ENCODE results near the gene NT5DC1. TPM values are rescaled to one million over a fixed set of nuclear protein-coding genes. Genes with fewer than 3 reads are reported as not detected.

The NT5DC1 gene
- total and polyA plus RNA-seq, 2 donors (not counting 1 experiment from before 2014, with no cell fraction given), result 26.4 to 54.8 TPM

DNA sequence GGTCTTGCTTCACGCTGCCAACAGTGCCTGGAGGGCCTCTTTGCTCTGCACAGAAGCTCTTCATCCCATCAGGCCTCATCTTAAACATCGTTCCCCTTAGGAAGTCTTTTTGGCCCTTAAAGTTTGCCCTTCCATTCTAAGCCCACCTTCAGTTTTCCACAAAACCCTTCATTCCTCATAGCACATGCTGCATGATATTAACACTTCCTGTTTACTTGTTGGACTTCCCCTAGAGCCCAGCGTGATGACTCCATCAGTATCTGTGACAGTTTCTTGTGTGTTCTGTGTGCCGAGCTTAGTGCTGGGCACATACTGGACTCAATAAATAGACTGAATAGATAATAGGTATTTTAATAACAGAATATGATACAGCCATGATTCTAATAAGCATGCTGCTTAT, 2.2 kb downstream of the NT5DC1 start:
- no peak for ATAC-seq (ENCODE audit: low read depth)
- ChIA-PET CTCF (interaction anchor here (1.3 to 3.2 kb wide), 2 partner anchors 16 to 91 kb away, joined by 3 to 38 read pairs; no protein-coding TSS in a partner anchor), POLR2A (no interaction called here)
- no peaks in the 10 kb centered on the region for H3K9me3 Mint-ChIP-seq (ENCODE audit: insufficient read depth)
- H3K9me3 ChIP-seq (ENCODE audit: control extremely low read depth in 1 of 3, control insufficient read depth in 2 of 3, insufficient read depth in 1 of 3, low read length in 2 of 3), result no peaks in the 10 kb centered on the region
- 95% methylated on average over 2 of the region's 4 CpGs for WGBS (ENCODE audit: insufficient coverage)
- H3K27ac Mint-ChIP-seq, result no peak overlapping the region
- no peak overlapping the region for H3K4me3 ChIP-seq (ENCODE audit: control extremely low read depth in 1 of 5, extremely low read depth in 1 of 5, insufficient read depth in 1 of 5, low read depth in 2 of 5, low read length in 4 of 5)
- no peaks in the 10 kb centered on the region for H3K27me3 Mint-ChIP-seq
- H3K79me2 ChIP-seq (ENCODE audit: control insufficient read depth, insufficient read depth, low read length), result peaks cover 46% of the 10 kb centered on the region
- H3K27ac ChIP-seq (ENCODE audit: low read length in 2 of 2), result no peak overlapping the region
- peaks cover 0 to 23% of the 10 kb centered on the region in 2 experiments for H3K36me3 ChIP-seq (replicated peaks in 1 of 2; ENCODE audit: control extremely low read depth in 1 of 2, control insufficient read depth in 1 of 2, extremely low read depth in 1 of 2, insufficient read depth in 2 of 2, low read length in 1 of 2)
- H3K4me1 Mint-ChIP-seq, result peaks cover 54% of the 10 kb centered on the region
- no peak overlapping the region for H2AFZ ChIP-seq (ENCODE audit: insufficient read depth, low read depth, low read length, poor library complexity, severe bottlenecking)
- peak overlapping the region; percentile 87 for H3K4me2 ChIP-seq (replicated peaks; ENCODE audit: low read depth, low read length, poor library complexity, severe bottlenecking)
- TF ChIP-seq, protein P1, sequence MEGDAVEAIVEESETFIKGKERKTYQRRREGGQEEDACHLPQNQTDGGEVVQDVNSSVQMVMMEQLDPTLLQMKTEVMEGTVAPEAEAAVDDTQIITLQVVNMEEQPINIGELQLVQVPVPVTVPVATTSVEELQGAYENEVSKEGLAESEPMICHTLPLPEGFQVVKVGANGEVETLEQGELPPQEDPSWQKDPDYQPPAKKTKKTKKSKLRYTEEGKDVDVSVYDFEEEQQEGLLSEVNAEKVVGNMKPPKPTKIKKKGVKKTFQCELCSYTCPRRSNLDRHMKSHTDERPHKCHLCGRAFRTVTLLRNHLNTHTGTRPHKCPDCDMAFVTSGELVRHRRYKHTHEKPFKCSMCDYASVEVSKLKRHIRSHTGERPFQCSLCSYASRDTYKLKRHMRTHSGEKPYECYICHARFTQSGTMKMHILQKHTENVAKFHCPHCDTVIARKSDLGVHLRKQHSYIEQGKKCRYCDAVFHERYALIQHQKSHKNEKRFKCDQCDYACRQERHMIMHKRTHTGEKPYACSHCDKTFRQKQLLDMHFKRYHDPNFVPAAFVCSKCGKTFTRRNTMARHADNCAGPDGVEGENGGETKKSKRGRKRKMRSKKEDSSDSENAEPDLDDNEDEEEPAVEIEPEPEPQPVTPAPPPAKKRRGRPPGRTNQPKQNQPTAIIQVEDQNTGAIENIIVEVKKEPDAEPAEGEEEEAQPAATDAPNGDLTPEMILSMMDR (IDR thresholded peaks at IDR 0.05), result no peak
- TF ChIP-seq EZH2 (IDR thresholded peaks at IDR 0.05; ENCODE audit: borderline replicate concordance, insufficient read depth, low read depth, low read length, poor library complexity, severe bottlenecking), result no peak
- DNase-seq, result no peak
- peak overlapping the region; percentile 98 for H3K4me3 Mint-ChIP-seq
- peaks cover 23 to 25% of the 10 kb centered on the region in 2 donors for H3K4me1 ChIP-seq (ENCODE audit: control insufficient read depth in 2 of 2, insufficient read depth in 2 of 2, low read length in 2 of 2)
- intact Hi-C loops (cut with micrococcal nuclease), result loop anchor here (5.0 to 10.0 kb wide), 2 partner anchors 362 to 1574 kb away; partner anchors contain the start of genes CALHM6 and NUS1
- H3K9ac ChIP-seq (ENCODE audit: low read length), result no peak overlapping the region
- H4K20me1 ChIP-seq (ENCODE audit: control insufficient read depth, insufficient read depth, low read length, poor library complexity, severe bottlenecking), result peaks cover 33% of the 10 kb centered on the region
- H3K27me3 ChIP-seq (replicated peaks in 1 of 4; ENCODE audit: control extremely low read depth in 1 of 4, control insufficient read depth in 3 of 4, insufficient read depth in 4 of 4, low read length in 3 of 4), result no peaks in the 10 kb centered on the region

DNA sequence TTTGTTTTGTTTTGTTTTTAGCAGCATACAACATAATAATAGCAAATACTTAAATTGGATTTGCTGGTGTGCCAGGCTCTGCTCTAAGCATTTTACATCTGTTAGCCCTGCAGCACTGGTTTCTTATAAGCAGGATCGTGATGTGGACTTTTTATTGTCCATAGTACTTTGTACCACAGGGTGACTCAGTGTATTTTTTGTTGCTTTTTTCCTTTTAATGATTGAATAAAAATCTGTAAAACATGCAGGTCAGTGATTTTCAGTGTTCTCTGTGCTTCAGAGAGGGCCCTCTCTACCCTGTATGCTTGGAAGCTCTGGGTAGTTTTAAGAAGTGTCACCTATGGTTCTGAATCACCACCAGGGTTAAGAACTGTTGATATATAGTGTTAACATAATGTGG, 4.0 kb downstream of the NT5DC1 start:
- H3K4me1 Mint-ChIP-seq, result peaks cover 54% of the 10 kb centered on the region
- intact Hi-C loops (cut with micrococcal nuclease), result loop anchor here (5.0 to 10.0 kb wide), 2 partner anchors 360 to 1573 kb away; partner anchors contain the start of genes CALHM6 and NUS1
- ATAC-seq (ENCODE audit: low read depth), result no peak
- H3K36me3 ChIP-seq (replicated peaks in 1 of 2; ENCODE audit: control extremely low read depth in 1 of 2, control insufficient read depth in 1 of 2, extremely low read depth in 1 of 2, insufficient read depth in 2 of 2, low read length in 1 of 2), result peaks cover 0 to 34% of the 10 kb centered on the region in 2 experiments
- H3K9me3 Mint-ChIP-seq (ENCODE audit: insufficient read depth), result no peaks in the 10 kb centered on the region
- no peaks in the 10 kb centered on the region for H3K27me3 ChIP-seq (replicated peaks in 1 of 4; ENCODE audit: control extremely low read depth in 1 of 4, control insufficient read depth in 3 of 4, insufficient read depth in 4 of 4, low read length in 3 of 4)
- H3K4me3 ChIP-seq (ENCODE audit: control extremely low read depth in 1 of 5, extremely low read depth in 1 of 5, insufficient read depth in 1 of 5, low read depth in 2 of 5, low read length in 4 of 5), result no peak overlapping the region
- H3K4me1 ChIP-seq (ENCODE audit: control insufficient read depth in 2 of 2, insufficient read depth in 2 of 2, low read length in 2 of 2), result peaks cover 23 to 25% of the 10 kb centered on the region in 2 donors
- no CpG with 5 or more reads among the region's 1 CpG for WGBS (ENCODE audit: insufficient coverage)
- H4K20me1 ChIP-seq (ENCODE audit: control insufficient read depth, insufficient read depth, low read length, poor library complexity, severe bottlenecking), result peaks cover 33% of the 10 kb centered on the region
- peaks cover 46% of the 10 kb centered on the region for H3K79me2 ChIP-seq (ENCODE audit: control insufficient read depth, insufficient read depth, low read length)
- H3K4me2 ChIP-seq (replicated peaks; ENCODE audit: low read depth, low read length, poor library complexity, severe bottlenecking), result no peak overlapping the region
- H2AFZ ChIP-seq (ENCODE audit: insufficient read depth, low read depth, low read length, poor library complexity, severe bottlenecking), result no peak overlapping the region
- no peak overlapping the region for H3K4me3 Mint-ChIP-seq
- ChIA-PET CTCF (no interaction called here), POLR2A (no interaction called here)
- no peak for TF ChIP-seq EZH2 (IDR thresholded peaks at IDR 0.05; ENCODE audit: borderline replicate concordance, insufficient read depth, low read depth, low read length, poor library complexity, severe bottlenecking)
- TF ChIP-seq, protein P1 (IDR thresholded peaks at IDR 0.05), result no peak
- no peaks in the 10 kb centered on the region for H3K9me3 ChIP-seq (ENCODE audit: control extremely low read depth in 1 of 3, control insufficient read depth in 2 of 3, insufficient read depth in 1 of 3, low read length in 2 of 3)
- no peak for DNase-seq
- H3K9ac ChIP-seq (ENCODE audit: low read length), result no peak overlapping the region
- no peak overlapping the region for H3K27ac Mint-ChIP-seq
- H3K27ac ChIP-seq (ENCODE audit: low read length in 2 of 2), result no peak overlapping the region
- H3K27me3 Mint-ChIP-seq, result no peaks in the 10 kb centered on the region
